ENCODE data around the gene STK10.

GRCh38 chr5:172009536-172010270, 178.3 kb downstream of the STK10 start:
- TF ChIP-seq CTCF (conservative IDR thresholded peaks at IDR 0.05; ENCODE audit: low read length) (no peak), EZH2phosphoT487 (IDR thresholded peaks at IDR 0.05; ENCODE audit: borderline replicate concordance) (no peak)
